HG02588 (cell line): ENCODE results near the gene NKX2-1.
"Not testable (repeated sequence)": the region's sequence is repeated elsewhere in the genome, so short reads cannot be mapped to it uniquely, and the experiment has no call there.

Experiments
- ATAC-seq: cut with Tn5 transposase; IDR thresholded peaks from one replicate; pipeline ENCODE4 v1.9.1; 2021; ENCODE audit warnings: mild to moderate bottlenecking, moderate library complexity; ENCODE audit not compliant: unreplicated experiment

Gene NKX2-1

DNA sequence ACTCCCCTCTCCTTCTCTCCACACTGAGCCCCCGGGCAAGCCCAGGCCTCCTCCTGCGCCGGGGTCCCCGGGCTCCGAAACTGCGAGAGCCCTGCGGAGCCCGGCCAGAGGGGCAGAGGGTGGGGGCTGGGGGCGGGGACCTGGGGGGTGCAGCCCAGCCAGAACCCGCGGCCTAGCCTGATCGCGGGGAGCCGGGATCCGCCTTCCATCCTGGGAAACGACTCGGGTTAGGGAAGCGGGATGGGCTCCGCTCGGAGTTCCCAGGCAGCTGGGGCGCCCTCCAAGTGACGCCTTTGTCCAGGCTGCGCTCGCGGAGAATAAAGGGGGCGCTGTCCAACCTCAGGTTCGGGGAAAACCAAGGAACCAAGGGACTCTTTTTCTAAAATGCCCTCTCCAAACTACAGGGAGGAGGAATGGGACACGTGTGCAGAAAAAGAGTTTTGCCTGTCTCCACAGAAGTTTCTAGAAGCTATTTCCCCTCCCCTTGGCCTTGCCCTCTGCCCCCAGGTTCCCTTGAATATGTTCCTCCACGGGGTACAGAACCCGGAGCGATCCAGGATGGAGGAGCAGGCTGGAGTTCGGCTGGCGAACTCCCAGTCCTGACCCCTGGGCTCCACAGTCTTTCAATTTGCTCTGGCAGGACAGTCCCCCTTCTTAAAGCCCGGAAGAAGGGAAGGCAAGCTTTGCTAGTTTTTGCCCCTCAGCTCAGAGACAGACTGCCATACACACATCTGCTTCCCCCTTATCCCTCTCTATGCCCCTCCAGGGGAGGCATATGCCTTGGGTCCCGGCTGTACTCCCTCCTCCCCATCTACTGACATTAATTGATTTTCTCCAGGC lies 13.9 kb downstream of the NKX2-1 start:
- no peak for ATAC-seq

DNA sequence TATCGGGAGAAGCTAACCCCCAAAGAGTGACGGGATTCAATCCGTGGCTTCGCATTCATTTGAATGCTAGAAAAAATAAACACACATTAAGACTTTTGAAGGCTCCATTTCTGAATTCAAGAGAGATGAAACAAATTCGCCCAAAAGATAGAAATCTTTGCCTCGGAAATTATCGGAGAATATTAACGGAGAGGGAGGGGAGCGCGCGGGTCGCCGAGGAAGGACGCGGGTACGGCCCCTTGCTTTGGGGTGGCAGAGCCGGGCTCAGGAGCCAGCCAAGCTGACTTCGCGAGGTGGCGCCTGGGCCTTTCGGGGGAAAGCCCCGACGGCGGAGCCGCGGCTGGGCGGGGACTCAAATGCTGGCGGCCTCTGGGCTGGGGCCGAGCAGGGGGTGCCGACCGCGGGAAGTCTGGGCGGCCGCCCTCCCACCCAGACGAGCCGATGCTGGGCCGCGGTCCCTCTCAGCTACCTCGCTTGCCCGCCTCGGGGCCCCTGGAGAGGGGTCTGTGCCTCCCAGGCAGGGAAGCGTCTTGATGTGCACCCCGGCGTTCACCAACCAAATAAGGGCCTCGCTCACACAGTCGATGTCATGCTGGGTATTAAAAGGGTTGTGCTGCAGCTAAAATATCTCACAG lies 14.7 kb downstream of the NKX2-1 start:
- no peak for ATAC-seq

DNA sequence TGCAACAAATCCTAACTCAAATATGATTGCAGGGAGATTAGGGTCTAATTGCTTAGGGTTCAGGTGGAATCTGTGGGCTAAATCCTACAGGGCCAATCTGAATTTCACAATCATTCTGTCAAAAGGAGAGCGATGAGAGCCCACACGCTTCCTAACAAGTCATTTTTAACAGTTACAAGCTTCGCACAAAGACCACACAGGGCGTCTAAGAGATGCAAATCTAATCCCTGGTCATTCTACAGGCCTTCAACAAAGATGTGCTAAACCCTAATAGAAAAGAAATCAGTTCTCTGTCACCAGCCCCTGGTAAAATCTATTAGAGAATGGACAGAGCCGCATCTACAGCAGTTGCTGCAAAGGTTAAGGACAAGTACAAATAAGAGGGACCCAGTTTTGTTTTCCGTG lies 15.3 kb downstream of the NKX2-1 start:
- no peak for ATAC-seq

DNA sequence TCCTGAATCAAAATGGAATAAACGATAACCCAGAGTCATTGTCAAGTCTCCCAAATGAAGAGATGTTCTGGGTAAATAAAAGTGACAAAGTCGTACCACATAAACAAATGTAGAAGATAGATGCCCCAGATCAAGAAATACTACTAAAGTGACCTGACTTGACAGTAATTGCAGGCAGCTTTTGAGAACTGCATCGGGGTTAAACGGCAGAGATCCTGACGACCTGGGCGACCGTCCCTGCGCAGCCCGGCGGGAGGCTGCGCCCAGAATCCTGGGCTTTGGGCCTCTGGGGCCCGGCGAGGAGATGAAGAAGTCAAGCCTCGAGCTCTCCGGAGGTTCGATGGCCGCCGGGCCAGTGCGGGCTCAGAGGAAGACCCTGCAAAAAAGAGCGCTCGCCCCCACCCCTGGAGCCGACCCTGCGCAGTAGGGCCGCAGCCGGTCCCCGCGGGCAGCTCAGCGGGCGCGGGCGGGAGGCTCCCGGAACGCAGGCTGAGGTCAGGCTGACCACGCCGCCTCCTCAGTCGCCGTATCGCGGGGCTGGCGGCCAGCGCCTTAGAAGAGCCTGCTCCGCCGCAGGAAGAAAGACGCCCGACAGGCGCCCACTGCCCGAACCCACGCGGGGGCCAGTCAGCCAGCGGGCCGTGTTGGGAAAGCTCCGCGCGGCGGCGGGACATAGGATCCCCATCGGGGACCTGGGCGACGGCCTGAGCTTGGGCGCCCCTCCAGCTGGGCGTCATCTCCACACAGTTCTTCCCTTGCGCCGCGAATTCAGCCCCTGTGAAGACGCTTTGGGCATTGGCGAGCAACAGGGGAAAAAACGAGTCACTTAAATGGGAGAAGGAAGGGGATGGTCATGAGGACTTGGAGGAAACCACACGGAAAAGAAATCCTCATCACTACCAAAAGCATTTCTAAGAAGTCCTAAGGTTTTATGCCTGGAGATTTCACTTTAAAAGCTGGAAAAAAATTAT lies 16.0 kb downstream of the NKX2-1 start:
- ATAC-seq = no peak

DNA sequence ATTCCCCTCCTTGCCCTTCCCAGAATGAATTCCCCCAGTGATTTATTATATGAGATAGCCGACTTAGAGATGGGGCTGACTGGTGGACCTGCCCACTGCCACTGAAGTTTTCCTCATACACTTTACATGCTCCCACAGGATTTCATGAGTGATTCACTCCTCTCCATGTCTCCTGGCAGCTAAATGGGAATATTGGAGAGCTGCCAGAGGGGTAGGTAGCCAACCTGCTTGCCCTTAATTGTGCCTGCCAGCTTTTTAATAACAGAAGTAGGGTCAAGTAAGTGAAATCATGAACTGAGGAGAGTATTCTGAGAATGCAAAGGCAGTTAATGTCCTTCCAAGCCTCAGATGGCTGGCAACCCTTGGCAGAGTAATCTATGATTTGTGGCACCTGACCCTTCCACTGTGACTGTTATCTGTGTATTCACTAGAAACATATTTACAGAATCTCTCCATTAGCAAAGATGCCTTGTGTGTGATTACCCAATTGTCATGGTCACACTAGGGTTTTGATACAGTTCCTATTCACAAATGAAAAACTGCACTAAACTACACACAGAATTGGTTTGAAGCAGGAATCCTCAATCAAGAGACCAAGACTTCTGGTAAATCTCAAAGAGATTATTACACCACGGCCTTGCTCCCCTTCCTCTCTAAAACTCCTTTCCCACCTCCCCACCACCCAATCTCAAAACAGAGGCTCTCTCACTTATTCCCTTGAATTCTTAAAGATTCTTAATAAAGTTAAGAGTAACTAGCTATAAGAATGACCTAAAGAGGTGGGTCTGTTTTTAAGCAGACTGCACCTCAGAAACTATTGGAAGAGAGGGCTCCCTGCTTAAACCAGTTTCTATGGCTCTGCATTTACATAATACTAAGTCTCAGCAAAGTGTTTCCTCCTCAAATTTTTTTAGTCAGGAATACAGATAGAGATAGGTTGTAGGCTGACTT lies 17.2 kb downstream of the NKX2-1 start:
- ATAC-seq = no peak

DNA sequence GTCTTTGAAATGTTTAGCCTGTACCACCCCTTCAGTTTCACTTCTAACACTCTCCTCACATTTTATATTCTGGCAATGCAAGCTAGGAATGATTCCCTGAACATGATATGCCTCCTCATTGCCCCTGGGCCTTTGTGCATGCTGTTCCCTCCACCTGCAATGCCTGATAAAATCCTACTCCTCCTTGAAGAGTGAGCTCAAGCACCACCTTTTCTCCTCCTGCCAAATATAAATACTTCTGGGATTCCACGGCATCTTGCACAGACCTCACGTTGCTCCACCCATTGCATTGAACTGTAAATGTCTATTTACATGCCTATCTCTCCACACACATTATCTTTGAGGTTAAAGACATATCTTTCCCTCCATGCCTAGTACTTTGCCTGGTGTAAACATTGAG lies 21.1 kb downstream of the NKX2-1 start:
- ATAC-seq = no peak

DNA sequence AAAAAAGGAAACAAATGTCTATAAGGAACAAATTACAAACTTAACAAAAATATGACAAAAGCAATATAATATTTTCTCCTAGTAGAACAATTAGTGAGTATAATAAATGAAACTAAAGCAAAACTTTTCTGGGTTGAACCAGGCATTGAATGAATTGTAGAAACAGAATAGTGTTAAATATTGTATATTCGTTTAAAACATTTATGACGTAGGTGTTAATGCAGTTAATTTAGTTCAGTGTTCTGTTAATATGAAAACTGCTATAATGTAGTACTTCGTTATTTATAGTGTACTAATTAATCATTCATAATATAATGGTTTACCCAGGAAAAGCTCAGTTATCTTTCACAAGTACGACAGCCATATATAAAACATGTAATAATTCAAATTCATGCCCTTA lies 23.7 kb downstream of the NKX2-1 start:
- ATAC-seq = no peak

DNA sequence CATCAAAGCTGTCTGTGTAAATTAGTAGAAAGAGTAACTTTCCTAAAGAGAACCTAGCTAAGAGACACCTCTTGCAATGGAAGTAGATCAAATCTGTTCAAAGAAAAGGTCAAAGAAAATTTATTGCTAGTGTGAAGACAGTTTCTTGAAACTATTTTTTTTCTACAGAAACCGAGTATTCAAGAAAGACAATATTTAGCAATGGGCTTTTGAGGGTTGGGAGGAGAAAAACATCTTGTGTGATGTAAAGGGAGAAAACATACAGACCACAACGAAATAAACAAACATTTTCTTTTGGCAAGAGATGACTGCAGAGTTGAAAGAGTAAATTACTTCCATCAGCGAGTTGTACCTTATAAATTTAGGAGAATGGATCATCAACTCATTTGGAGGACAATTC lies 24.4 kb downstream of the NKX2-1 start:
- ATAC-seq = no peak

DNA sequence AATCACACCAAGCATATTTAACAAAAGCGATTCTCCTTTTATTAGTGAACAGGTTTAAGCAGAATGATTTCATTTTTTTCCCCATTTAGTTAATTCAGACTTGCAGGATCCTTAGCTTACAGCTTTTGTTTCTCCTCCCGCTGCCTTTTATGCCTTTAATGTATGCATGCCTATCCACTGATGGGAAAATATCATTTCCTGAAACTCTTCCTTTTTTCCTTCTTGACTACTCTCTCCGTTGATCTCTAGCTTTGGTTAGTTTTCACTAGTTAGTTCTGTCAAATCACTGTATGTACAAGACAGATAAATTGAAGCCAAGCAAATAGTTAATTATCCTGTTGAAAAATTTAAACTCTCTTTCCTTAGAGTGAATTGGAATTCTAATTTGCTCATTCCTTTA lies 26.3 kb downstream of the NKX2-1 start:
- no peak for ATAC-seq

DNA sequence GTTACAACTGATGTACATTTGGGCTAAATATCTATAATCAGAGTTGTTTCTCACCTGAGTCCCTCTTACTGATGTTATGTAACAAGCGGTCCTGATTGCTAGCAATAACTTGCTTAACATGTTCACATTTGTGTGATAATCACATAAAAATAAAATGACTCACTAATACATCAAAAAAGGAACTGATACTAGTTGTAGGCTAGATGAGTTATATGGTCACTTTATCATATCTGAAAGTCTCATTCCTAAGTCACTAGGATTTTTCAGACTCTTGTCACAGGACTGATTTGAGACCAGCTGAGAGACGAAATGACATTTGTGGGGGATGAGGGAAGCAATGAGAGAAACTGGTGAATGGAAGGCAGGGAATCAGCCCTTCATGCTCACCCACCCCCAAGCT lies 34.3 kb downstream of the NKX2-1 start:
- no peak for ATAC-seq

DNA sequence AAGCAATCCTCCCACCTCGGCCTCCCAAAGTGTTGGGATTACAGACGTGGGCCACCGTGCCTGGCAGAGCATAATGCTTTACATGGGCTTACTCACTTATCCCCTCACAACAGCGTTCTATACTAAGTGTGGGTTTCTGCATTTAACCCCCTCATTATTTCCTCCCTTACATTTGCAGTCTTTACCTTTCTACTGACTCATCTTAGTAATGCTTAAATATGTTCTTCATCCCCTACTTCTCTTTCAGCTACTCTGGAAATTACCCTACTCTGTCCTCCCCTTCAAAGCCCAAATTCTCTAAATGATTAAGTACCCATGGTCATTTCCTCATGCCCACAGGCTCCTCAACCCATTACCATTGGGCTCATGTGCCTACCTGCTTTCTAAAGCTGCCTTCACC lies 40.7 kb downstream of the NKX2-1 start:
- no peak for ATAC-seq

DNA sequence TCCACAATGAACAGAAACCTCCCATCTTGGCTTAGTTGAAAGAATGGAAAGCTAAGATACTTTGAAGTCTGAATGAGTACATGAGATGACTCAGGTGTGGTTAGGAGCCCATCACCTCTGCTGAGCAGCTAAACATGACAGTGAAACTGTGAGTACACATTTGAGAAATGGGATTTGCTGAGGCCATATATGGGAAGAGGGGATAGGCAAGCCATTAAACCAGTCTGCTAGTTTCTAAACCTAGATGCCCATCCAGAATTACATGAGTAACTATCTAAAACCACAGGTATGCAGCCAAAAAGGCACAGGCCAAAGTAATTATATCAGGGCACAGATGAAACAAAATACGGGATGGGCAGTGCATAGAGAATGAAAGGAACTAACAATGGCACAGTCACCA lies 41.2 kb downstream of the NKX2-1 start:
- peak; percentile 49 for ATAC-seq

DNA sequence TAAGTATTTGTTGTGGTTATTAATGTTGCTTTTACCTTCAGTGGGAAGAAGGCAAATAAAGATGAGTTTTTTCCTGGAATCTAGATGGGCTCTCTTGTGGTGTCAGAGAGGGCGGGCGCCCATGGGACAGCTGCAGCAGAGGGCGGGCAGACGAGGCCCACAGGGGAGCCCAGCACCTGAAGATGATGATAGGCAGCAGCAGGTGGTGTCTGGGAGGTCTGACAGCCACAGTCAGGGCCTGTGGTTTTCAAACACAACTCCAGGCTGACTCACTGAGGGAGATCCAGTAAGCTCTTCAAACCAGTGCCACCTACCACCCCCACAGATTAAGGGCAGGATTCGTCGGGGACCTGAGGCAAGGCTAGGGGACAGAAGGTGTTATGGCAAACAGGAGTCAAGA lies 42.8 kb downstream of the NKX2-1 start:
- ATAC-seq = no peak

DNA sequence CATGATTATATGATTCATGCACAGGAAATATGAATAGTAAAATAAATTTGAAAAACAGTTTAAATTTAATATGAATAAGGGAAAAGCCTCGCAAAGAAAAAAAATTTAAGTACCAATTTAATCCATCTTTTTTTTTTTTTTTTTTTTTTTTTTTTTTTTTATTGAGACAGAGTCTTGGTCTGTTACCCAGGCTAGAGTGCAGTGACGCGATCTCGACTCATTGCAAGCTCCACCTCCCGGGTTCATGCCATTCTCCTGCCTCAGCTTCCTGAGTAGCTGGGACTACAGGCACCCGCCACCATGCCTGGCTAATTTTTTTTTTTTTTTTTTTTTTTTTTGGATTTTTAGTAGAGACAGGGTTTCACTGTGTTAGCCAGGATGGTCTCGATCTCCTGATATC lies 44.0 kb downstream of the NKX2-1 start:
- not testable (repeated sequence) for ATAC-seq

DNA sequence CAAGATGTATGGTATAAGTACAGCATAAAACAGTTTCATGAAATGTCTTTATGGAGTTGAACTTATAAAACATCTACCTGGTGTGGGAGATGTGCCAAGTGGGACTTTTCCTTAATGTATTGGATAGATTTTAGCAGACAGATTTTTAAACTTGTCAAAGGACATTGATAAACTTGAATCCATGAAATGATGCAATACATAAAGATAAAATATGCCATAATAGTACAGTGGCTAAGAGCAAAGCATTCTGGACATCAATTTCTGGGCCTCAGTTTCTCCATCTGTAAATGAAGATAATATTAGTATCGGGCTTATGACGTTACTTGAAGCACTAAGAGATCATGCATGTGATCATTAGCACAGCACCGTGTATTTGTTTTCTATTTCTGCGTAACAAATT lies 45.4 kb downstream of the NKX2-1 start:
- no peak for ATAC-seq

DNA sequence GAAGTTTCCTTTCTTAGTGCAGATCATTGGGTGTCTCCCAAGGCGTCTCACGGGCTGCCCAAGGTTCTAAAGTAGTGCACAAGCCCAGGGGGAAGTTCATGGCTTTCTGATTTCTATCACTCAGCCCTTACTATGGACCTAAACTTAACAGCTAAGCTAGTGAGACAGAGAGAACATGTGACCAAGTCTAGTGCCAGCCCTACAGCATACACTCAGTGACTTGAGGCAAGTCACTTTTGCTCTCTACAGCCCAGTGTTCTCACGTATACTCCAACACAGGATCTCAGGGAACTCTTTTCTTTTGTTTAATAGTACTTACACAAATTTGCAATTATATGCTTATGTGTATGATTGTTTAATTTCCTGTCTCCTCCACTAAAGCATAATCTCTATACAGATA lies 48.6 kb downstream of the NKX2-1 start:
- ATAC-seq = no peak

DNA sequence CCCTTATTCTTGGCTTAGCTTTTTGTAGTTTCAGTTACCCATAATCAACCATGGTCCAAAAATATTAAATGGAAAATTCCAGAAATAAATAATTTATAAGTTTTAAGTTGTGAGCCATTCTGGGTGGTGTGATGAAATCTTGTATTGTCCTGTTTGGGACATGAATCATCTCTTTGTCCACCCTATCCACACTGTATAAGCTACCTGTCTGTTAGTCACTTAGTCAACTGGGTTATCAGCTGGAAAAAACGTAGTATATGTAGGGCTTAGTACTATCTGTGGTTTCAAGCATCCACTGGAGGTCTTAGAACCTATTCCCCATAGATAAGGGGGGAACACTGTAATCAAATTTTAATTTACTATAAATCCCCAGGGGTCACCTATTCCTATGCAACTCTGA lies 52.7 kb downstream of the NKX2-1 start:
- no peak for ATAC-seq
